BJ (cell line): ENCODE results near the gene MS4A10. TPM values are rescaled to one million over a fixed set of nuclear protein-coding genes. Genes with fewer than 3 reads are reported as not detected.

Experiments used
- CTCF ChIA-PET: fragments of 350-600 bp; formaldehyde crosslinking; extraction: SDS; loops from one replicate; lab custom pipeline; 2021; ENCODE audit warnings: antibody characterized with exemption, inconsistent platforms; lab: Yijun Ruan, JAX
- POLR2A ChIA-PET: fragments of 300-600 bp; sonication (Branson Sonifier 250); formaldehyde crosslinking; extraction: SDS; loops from one replicate; lab custom pipeline; 2021; ENCODE audit warnings: antibody characterized with exemption; lab: Charles Lee
- DNase-seq: peaks from one replicate; pipeline ENCODE4 v3.0.0-alpha.2; 2011; ENCODE audit warnings: low read depth
- H3K27me3 ChIP-seq: 2 replicates; pipeline ENCODE4 v1.6.0; 2011; ENCODE audit warnings: low read length; ENCODE audit not compliant: control insufficient read depth, insufficient read depth
- H3K36me3 ChIP-seq: 2 replicates; pipeline ENCODE4 v1.5.1; 2011; ENCODE audit warnings: low read length; ENCODE audit not compliant: control insufficient read depth, insufficient read depth
- H3K4me3 ChIP-seq: 2 replicates; pipeline ENCODE4 v1.5.1; 2011; ENCODE audit warnings: low read depth, mild to moderate bottlenecking, control low read depth, low read length
- CTCF ChIP-seq: IDR thresholded peaks from 2 replicates; pipeline ENCODE4 v1.5.1; 2011; ENCODE audit warnings: low read depth, mild to moderate bottlenecking, control low read depth, inconsistent platforms, low read length, moderate library complexity; ENCODE audit not compliant: insufficient read depth
- polyA plus RNA-seq: library from polyadenylated mRNA; depleted of rRNA; stranded (reverse); fragments of >200 nt; gene quantifications from 2 replicates; pipeline ENCODE4 v1.2.3, GENCODE V29; 2011

The MS4A10 gene
- polyA plus RNA-seq, 1 experiment, result not detected

DNA sequence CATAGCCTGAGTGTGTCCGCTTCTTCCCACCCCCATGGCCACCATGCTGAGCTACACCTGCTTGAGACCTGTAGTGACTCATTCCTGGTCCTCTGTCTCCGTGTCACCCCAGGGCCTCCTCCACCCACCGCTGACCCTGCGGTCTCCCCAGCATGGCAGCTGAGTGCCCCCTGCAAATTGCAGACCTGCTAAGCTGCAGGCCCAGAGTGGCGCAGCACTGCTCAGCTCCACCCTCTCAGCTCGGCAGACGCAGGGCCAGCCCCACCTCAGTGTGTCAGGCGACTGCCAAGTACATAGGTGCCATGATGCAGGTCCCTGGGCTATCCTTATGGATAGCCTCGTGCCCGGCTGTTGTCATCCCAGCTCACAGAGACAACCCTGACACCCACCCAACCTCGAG, 15.3 kb upstream of the MS4A10 start:
- DNase-seq, result no peak
- Histone ChIP-seq H3K27me3 (no peaks in the 10 kb centered on the region), H3K4me3 (no peak overlapping the region), H3K36me3 (no peaks in the 10 kb centered on the region)
- no peak for TF ChIP-seq CTCF
- ChIA-PET CTCF (interaction anchor here (1.6 kb wide), 1 partner anchor 106 kb away, joined by 4 read pairs; no protein-coding TSS in a partner anchor), POLR2A (no interaction called here)

- DNase-seq, result no peak
- Histone ChIP-seq H3K4me3 (no peak overlapping the region), H3K27me3 (no peaks in the 10 kb centered on the region), H3K36me3 (no peaks in the 10 kb centered on the region)
- no peak for TF ChIP-seq CTCF
- ChIA-PET POLR2A (no interaction called here), CTCF (interaction anchor here (1.5 to 6.8 kb wide), 3 partner anchors 8 to 128 kb away, joined by 4 to 36 read pairs (median 4); no protein-coding TSS in a partner anchor)
These were observed 14.0 kb upstream of the MS4A10 start for GRCh38 chr11:60771146-60771545.

DNA sequence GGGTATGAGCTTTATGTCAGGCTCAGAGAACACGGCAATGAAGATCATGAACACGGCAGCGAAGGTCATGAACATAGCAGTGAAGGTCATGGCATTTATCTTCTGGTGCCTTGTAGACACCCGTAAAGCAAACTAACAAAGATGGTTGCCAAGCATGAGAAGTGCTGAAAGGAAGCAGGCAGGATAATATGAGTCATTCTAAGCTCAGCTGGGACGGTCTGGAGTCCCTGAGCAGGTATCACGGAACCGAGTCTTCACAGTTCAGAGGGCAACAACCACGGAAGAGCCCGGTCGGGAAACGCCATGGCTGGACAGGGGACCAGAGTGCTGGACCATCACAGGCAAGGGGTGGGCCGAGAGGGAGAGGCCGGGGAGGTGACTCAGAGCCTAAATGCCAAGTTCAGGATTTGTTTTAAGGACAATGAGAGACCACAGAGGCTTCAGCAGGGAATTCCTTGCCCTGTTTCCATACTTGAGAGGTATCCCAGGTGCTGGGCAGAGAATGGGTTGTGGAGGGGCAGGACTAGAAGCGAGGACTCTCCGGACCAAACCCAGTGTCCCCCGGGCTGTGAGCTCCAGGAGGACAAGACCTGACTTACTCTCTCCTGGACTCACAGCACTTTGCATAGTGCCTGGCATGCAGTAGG, 13.1 kb upstream of the MS4A10 start:
- no peak for TF ChIP-seq CTCF
- no peak for DNase-seq
- H3K36me3 ChIP-seq, result no peaks in the 10 kb centered on the region
- POLR2A ChIA-PET, result no interaction called here
- H3K4me3 ChIP-seq, result no peak overlapping the region
- CTCF ChIA-PET, result interaction anchor here (1.2 to 6.8 kb wide), 4 partner anchors 9 to 127 kb away, joined by 4 to 36 read pairs (median 4); no protein-coding TSS in a partner anchor
- no peaks in the 10 kb centered on the region for H3K27me3 ChIP-seq

DNA sequence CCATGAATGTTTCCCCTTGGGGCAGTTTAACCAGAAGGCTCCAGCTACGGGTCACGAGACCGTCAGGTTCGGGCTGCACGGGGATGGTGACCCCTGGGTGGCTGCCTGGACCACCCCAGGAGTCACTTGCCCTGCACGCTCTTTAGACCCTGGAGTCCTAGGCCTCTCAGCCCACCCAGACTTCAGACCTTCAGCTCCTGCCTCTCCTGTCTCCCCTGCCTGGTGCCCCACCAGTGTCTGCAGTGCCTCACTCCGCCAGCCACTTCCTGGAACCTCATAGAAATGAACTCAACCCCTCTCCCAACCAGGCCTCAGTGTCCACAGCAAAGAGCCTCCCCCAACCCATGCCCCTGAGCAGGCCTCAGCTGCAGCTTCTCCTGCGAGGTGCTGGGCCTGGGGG, 12.5 kb upstream of the MS4A10 start:
- POLR2A ChIA-PET, result no interaction called here

DNA sequence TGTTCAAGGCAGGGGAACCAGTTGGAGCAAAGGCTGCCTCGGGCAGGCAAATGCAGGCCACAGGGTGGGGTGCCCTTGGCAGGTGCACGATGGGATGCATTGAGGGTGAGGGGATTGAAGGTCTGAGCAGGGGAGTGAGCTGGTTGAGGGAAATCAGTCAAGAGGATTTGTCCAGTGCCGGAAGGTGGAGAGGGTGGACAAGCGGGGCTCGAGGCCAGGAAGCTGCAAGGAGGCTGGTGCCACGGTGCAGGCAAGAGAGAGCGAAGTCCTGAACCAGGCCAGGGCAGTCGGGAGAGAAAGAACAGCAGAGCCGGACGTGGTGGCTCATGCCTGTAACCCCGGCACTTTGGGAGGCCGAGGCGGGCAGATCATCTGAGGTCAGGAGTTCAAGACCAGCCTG, 10.4 kb upstream of the MS4A10 start:
- no peak for TF ChIP-seq CTCF
- CTCF ChIA-PET, result interaction anchor here (0.8 to 6.8 kb wide), 22 partner anchors 8 to 413 kb away, joined by 3 to 39 read pairs (median 4); partner anchors contain the start of genes MS4A10 and MS4A15
- Histone ChIP-seq H3K4me3 (no peak overlapping the region), H3K27me3 (no peaks in the 10 kb centered on the region), H3K36me3 (no peaks in the 10 kb centered on the region)
- POLR2A ChIA-PET, result no interaction called here
- DNase-seq, result no peak

More for the DNA sequence above, 12.5 kb upstream of the MS4A10 start:
- Histone ChIP-seq H3K4me3 (no peak overlapping the region), H3K27me3 (no peaks in the 10 kb centered on the region), H3K36me3 (no peaks in the 10 kb centered on the region)
- CTCF ChIA-PET, result interaction anchor here (1.2 to 6.8 kb wide), 3 partner anchors 10 to 115 kb away, joined by 4 to 36 read pairs (median 5); no protein-coding TSS in a partner anchor
- no peak for TF ChIP-seq CTCF
- DNase-seq, result no peak
